B cell (primary cell): ENCODE results near the gene ARHGDIA.

Source experiments
- EZH2 ChIP-seq: IDR thresholded peaks from 2 replicates; pipeline ENCODE4 v1.6.1; 2012; ENCODE audit warnings: borderline replicate concordance, low read depth, mild to moderate bottlenecking, moderate library complexity, low read length; ENCODE audit not compliant: insufficient read depth, poor library complexity, severe bottlenecking
- TF ChIP-seq, protein P1 (sequence below): fragments of 200-600 bp; IDR thresholded peaks from one replicate; pipeline ENCODE4 v1.8.0; 2022; ENCODE audit warnings: antibody characterized with exemption, mild to moderate bottlenecking

DNA sequence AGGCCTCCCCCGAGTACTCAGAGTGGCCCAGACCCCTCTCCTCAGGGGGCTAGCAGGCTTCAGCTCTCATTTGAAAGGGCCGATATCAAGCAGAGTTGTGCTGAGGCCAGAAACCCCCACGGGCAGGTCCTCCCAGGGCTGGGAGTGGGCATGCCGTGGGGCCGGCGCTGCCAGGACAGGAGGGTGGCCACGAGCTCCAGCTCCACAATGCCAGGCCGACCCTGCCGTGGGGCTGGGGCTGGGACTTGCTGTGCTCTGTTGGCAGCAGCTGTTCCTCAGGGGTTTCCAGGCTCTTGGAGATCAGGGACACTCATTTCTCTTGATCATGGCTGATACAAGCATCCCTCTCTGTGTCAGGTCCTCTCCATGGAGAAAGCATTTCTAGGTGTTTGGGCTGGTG is 27.7 kb upstream of the ARHGDIA start:
- TF ChIP-seq, protein P1, sequence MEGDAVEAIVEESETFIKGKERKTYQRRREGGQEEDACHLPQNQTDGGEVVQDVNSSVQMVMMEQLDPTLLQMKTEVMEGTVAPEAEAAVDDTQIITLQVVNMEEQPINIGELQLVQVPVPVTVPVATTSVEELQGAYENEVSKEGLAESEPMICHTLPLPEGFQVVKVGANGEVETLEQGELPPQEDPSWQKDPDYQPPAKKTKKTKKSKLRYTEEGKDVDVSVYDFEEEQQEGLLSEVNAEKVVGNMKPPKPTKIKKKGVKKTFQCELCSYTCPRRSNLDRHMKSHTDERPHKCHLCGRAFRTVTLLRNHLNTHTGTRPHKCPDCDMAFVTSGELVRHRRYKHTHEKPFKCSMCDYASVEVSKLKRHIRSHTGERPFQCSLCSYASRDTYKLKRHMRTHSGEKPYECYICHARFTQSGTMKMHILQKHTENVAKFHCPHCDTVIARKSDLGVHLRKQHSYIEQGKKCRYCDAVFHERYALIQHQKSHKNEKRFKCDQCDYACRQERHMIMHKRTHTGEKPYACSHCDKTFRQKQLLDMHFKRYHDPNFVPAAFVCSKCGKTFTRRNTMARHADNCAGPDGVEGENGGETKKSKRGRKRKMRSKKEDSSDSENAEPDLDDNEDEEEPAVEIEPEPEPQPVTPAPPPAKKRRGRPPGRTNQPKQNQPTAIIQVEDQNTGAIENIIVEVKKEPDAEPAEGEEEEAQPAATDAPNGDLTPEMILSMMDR = no peak
- no peak for TF ChIP-seq EZH2
